DMS 273 (cell line): ENCODE measurements around the gene CD6.
A peak's percentile ranks its signal among the peaks of the same experiment; 100 is the strongest.
"Not testable (repeated sequence)": the region's sequence is repeated elsewhere in the genome, so short reads cannot be mapped to it uniquely, and the experiment has no call there.

Source experiments
- DNase-seq: peaks from one replicate; lab custom pipeline; 2025; ENCODE audit not compliant: unreplicated experiment; lab: John Stamatoyannopoulos, UW

CD6 gene

GRCh38 chr11:61053191-61053590 lies 81.7 kb downstream of the CD6 start:
- DNase-seq = no peak

GRCh38 chr11:61054513-61054912 lies 83.0 kb downstream of the CD6 start:
- DNase-seq = no peak

GRCh38 chr11:61054927-61055562 lies 83.6 kb downstream of the CD6 start:
- no peak for DNase-seq

GRCh38 chr11:61055776-61056175 lies 84.3 kb downstream of the CD6 start:
- no peak for DNase-seq

- no peak for DNase-seq
Observed at GRCh38 chr11:61056571-61056970, 85.1 kb downstream of the CD6 start.

GRCh38 chr11:61056981-61057380 lies 85.5 kb downstream of the CD6 start:
- DNase-seq = no peak

GRCh38 chr11:61057615-61058014 lies 86.1 kb downstream of the CD6 start:
- DNase-seq = no peak

- no peak for DNase-seq
Observed at GRCh38 chr11:61058583-61059259, 87.2 kb downstream of the CD6 start.

GRCh38 chr11:61059260-61059752 lies 87.8 kb downstream of the CD6 start:
- DNase-seq = no peak

GRCh38 chr11:61061081-61061826 lies 89.8 kb downstream of the CD6 start:
- no peak for DNase-seq

- no peak for DNase-seq
Observed at GRCh38 chr11:61062181-61062930, 90.9 kb downstream of the CD6 start.

GRCh38 chr11:61065236-61065635 lies 93.8 kb downstream of the CD6 start:
- DNase-seq = not testable (repeated sequence)

- no peak for DNase-seq
Observed at GRCh38 chr11:61065955-61066638, 94.6 kb downstream of the CD6 start.

GRCh38 chr11:61066645-61067044 lies 95.2 kb downstream of the CD6 start:
- DNase-seq = no peak

GRCh38 chr11:61067782-61068446 lies 96.4 kb downstream of the CD6 start:
- peak; percentile 70 for DNase-seq

- no peak for DNase-seq
Observed at GRCh38 chr11:61068581-61068980, 97.1 kb downstream of the CD6 start.

- DNase-seq = no peak
Observed at GRCh38 chr11:61069427-61069826, 97.9 kb downstream of the CD6 start.
